ENCODE data around the gene CBR1. TPM values are rescaled to one million over a fixed set of nuclear protein-coding genes. Genes with fewer than 3 reads are reported as not detected.

CBR1 gene
- total RNA-seq, 2 experiments from 2014 or later = 12.0 TPM; not detected in 1

- CTCF ChIA-PET (ENCODE audit: unreplicated experiment) = no interaction called here
Observed at GRCh38 chr21:36048357-36048756, 21.5 kb upstream of the CBR1 start.

GRCh38 chr21:36052860-36053714, 16.7 kb upstream of the CBR1 start:
- POLR2A ChIA-PET = no interaction called here
- peaks cover 2% of the 10 kb centered on the region for H3K4me1 ChIP-seq (ENCODE audit: insufficient read depth, low read length, poor library complexity, severe bottlenecking)
- H2AFZ ChIP-seq (ENCODE audit: low read length) = no peak overlapping the region
- no peak overlapping the region for H3K27ac ChIP-seq (ENCODE audit: low read depth, low read length, poor library complexity, severe bottlenecking)
- no peak overlapping the region for H3K4me3 ChIP-seq (ENCODE audit: low read depth, low read length, poor library complexity, severe bottlenecking)
- H3K36me3 ChIP-seq (ENCODE audit: insufficient read depth, low read length) = peaks cover 89% of the 10 kb centered on the region
- DNase-seq (ENCODE audit: low spot score) = no peak
- H3K9me3 ChIP-seq (ENCODE audit: low read length) = no peaks in the 10 kb centered on the region
- no peaks in the 10 kb centered on the region; the same call in 1 of the 2 replicates for H3K79me2 ChIP-seq (ENCODE audit: insufficient read depth, low read depth, low read length)
- no peaks in the 10 kb centered on the region for H4K20me1 ChIP-seq (ENCODE audit: insufficient read depth, low read length)
- TF ChIP-seq CTCF (conservative IDR thresholded peaks at IDR 0.05; ENCODE audit: low read length) = no peak
- no peak for TF ChIP-seq EZH2phosphoT487 (IDR thresholded peaks at IDR 0.05; ENCODE audit: borderline replicate concordance, low read depth, low read length)
- H3K9me2 ChIP-seq (ENCODE audit: insufficient read depth, low read length) = no peaks in the 10 kb centered on the region
- intact Hi-C loops (cut with micrococcal nuclease; ENCODE audit: unreplicated experiment) = no loop called here
- BruUV-seq (replicated peaks) = no TSS peak
- CTCF ChIA-PET (ENCODE audit: unreplicated experiment) = no interaction called here
- no peak overlapping the region for H3K4me2 ChIP-seq (ENCODE audit: low read length)

More at GRCh38 chr21:36048357-36048756, 21.5 kb upstream of the CBR1 start:
- no peaks in the 10 kb centered on the region for H4K20me1 ChIP-seq (ENCODE audit: insufficient read depth, low read length)
- no peaks in the 10 kb centered on the region for H3K79me2 ChIP-seq (ENCODE audit: insufficient read depth, low read depth, low read length)
- POLR2A ChIA-PET = interaction anchor here (0.7 kb wide), 2 partner anchors 12 to 1146 kb away, joined by 3 read pairs; no protein-coding TSS in a partner anchor
- DNase-seq (ENCODE audit: low spot score) = no peak
- no peaks in the 10 kb centered on the region for H3K9me2 ChIP-seq (ENCODE audit: insufficient read depth, low read length)
- H3K27ac ChIP-seq (ENCODE audit: low read depth, low read length, poor library complexity, severe bottlenecking) = no peak overlapping the region
- intact Hi-C loops (cut with micrococcal nuclease; ENCODE audit: unreplicated experiment) = no loop called here
- no peak overlapping the region for H3K4me2 ChIP-seq (ENCODE audit: low read length)
- H2AFZ ChIP-seq (ENCODE audit: low read length) = no peak overlapping the region
- no peak overlapping the region for H3K4me3 ChIP-seq (ENCODE audit: low read depth, low read length, poor library complexity, severe bottlenecking)
- H3K4me1 ChIP-seq (ENCODE audit: insufficient read depth, low read length, poor library complexity, severe bottlenecking) = no peaks in the 10 kb centered on the region
- no peak for TF ChIP-seq CTCF (conservative IDR thresholded peaks at IDR 0.05; ENCODE audit: low read length)
- TF ChIP-seq EZH2phosphoT487 (IDR thresholded peaks at IDR 0.05; ENCODE audit: borderline replicate concordance, low read depth, low read length) = no peak
- H3K9me3 ChIP-seq (ENCODE audit: low read length) = no peaks in the 10 kb centered on the region
- BruUV-seq (replicated peaks) = no TSS peak
- peaks cover 86% of the 10 kb centered on the region for H3K36me3 ChIP-seq (ENCODE audit: insufficient read depth, low read length)

- Histone ChIP-seq H3K79me2 (ENCODE audit: insufficient read depth, low read depth, low read length) (peaks cover 2% of the 10 kb centered on the region), H3K9me3 (ENCODE audit: low read length) (no peaks in the 10 kb centered on the region), H3K4me1 (ENCODE audit: insufficient read depth, low read length, poor library complexity, severe bottlenecking) (peaks cover 6% of the 10 kb centered on the region), H4K20me1 (ENCODE audit: insufficient read depth, low read length) (no peaks in the 10 kb centered on the region), H3K27ac (ENCODE audit: low read depth, low read length, poor library complexity, severe bottlenecking) (no peak overlapping the region), H3K9me2 (ENCODE audit: insufficient read depth, low read length) (no peaks in the 10 kb centered on the region), H3K4me2 (ENCODE audit: low read length) (no peak overlapping the region), H2AFZ (ENCODE audit: low read length) (no peak overlapping the region), H3K4me3 (ENCODE audit: low read depth, low read length, poor library complexity, severe bottlenecking) (no peak overlapping the region), H3K36me3 (ENCODE audit: insufficient read depth, low read length) (peaks cover 89% of the 10 kb centered on the region)
- CTCF ChIA-PET (ENCODE audit: unreplicated experiment) = no interaction called here
- no peak for TF ChIP-seq CTCF (conservative IDR thresholded peaks at IDR 0.05; ENCODE audit: low read length)
- TF ChIP-seq EZH2phosphoT487 (IDR thresholded peaks at IDR 0.05; ENCODE audit: borderline replicate concordance, low read depth, low read length) = no peak
- no TSS peak for BruUV-seq (replicated peaks)
- DNase-seq (ENCODE audit: low spot score) = no peak
- intact Hi-C loops (cut with micrococcal nuclease; ENCODE audit: unreplicated experiment) = no loop called here
- POLR2A ChIA-PET = no interaction called here
Observed at GRCh38 chr21:36053715-36054062, 16.1 kb upstream of the CBR1 start.

All from OCI-LY7 (cell line).